Measurements from ENCODE around the gene LLGL2.
"Not testable (repeated sequence)": the region's sequence is repeated elsewhere in the genome, so short reads cannot be mapped to it uniquely, and the experiment has no call there.

Gene LLGL2, protein sequence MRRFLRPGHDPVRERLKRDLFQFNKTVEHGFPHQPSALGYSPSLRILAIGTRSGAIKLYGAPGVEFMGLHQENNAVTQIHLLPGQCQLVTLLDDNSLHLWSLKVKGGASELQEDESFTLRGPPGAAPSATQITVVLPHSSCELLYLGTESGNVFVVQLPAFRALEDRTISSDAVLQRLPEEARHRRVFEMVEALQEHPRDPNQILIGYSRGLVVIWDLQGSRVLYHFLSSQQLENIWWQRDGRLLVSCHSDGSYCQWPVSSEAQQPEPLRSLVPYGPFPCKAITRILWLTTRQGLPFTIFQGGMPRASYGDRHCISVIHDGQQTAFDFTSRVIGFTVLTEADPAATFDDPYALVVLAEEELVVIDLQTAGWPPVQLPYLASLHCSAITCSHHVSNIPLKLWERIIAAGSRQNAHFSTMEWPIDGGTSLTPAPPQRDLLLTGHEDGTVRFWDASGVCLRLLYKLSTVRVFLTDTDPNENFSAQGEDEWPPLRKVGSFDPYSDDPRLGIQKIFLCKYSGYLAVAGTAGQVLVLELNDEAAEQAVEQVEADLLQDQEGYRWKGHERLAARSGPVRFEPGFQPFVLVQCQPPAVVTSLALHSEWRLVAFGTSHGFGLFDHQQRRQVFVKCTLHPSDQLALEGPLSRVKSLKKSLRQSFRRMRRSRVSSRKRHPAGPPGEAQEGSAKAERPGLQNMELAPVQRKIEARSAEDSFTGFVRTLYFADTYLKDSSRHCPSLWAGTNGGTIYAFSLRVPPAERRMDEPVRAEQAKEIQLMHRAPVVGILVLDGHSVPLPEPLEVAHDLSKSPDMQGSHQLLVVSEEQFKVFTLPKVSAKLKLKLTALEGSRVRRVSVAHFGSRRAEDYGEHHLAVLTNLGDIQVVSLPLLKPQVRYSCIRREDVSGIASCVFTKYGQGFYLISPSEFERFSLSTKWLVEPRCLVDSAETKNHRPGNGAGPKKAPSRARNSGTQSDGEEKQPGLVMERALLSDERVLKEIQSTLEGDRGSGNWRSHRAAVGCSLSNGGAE

DNA sequence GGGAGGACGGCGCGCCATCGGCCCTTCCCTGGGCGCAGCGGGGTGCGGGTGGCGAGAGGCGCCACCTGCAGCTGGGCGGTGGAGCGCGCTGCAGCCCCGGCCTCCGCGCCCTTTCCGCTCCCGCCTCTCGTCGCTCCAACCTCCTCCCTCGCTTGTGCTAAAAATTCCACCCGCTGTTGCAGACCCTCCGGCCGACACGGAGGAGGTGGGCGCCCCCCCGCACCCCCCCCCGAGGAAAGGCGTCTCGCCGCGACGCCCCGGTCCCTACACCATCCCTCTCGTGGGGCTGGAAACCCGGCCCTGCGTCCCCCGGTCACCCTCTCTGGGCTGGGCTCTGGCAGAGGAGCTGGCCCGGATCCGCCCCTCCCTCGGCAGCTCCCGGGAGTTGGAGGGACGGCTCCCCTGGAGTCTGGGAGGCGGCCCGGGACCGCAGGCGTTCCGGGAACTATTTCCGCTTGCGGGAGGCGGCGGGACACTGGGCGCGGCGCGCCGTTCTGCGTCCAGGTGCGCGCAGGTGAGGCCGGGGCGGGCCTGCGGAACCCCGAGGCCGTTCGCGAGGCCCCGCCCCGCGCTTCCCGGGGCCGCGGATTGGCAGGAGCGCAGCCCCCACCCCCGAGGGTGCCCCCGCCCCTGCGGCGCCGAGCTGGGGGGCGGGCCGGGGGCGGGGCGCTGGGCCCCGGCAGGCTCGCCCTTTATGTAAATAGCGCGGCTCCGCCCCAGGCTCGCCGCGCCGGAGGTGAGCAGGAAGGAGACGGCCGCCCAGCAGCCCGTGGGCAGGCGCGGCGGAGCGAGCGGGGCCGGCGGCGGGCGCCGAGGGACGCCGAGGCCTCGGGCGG is at the start of gene LLGL2:
Gene LLGL2, plus strand, starts transcription at position 728 of the 836 bp plus-strand sequence. CDS start 17,730 bp downstream, outside the sequence.
- DNase-seq: no peak

DNA sequence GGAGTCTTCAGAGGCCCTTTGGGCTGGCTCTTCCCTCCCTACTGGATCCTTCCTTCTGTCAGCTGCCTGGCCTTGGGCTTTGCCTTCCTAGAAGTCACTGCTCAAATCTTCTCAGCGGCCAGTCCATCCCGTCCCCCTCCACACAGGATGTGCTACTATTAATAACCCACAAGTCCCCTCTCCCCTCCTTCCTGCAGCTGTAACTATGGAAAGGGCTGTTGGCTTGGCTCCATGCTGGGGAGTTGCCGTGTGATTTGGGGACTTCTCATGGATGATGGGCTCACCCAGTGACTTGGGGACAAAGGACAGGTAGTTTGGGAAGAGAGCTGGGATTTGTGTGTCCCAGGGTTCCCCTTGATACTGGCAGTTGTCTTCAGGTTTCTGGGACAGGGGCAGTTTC is 49.6 kb upstream of the LLGL2 start:
- DNase-seq: no peak

DNA sequence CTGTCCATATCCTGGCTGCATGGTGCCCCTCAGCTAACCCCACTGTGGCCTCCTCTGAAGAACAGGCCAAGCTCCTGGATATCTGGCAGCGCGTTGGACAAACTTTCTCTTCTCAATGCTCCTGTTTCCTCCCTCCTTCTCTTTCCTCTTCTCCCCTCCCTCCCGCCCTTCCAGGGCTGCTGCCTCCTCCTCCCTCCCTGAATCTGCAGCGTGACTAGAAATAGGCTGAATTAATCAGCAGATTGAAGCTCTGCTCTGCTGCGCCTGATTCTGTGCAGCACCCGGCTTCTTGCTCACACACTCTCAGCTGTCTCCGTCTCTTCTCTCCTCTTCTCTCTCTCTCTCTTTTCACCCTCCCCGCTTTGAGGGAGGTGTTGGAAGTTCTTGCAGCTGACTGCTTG is 49.2 kb upstream of the LLGL2 start:
- no peak for DNase-seq

DNA sequence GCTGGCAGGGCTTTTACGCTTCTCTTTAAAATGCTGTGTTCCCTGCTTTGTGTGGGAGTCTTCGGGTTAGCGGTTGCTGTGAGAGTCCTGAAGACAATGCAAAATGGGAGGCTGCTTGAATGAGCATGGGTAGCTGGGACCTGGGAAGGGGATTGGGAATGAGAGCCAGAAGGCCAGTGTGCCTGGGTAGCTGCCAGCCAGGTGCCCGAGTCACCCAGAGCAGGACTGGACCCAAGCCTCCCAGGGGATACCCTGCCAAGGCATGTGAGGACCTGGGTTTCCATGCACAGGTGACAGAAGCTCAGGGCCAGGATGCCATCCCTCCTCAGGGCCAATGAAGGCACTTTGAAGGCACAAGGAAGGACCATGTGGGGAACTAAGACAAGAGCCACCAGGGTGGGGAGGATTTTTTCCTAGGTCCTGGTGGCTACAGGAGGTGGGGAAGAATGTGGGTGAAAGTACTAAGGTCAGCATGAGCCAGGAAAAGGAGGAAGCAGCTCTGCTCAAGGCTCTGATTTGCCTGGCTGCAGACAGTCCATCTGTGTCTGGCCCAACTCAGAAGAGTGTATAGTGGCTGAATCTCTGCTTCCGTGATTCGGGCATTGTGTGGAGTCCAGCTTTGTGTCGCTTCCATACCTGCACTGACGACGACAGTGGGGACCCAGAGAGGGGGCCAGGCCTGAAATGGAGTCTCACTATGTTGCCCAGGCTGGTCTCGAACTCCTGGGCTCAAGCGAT is 48.6 kb upstream of the LLGL2 start:
- DNase-seq: no peak

DNA sequence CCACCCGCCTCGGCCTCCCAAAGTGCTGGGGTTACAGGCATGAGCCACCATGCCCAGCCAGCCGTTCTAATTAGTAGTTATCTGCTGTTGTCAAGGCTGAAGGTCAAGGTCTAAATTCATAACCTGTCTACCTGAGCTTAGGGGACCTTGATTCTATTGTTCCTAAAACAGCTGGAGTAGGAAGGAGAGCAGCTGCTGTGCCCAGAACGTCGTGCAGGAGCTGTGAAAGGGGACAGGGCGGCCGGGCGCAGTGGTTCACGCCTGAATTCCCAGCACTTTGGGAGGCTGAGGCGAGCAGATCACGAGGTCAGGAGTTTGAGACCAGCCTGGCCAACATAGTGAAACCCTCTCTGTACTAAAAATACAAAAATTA is 48.0 kb upstream of the LLGL2 start:
- not testable (repeated sequence) for DNase-seq

DNA sequence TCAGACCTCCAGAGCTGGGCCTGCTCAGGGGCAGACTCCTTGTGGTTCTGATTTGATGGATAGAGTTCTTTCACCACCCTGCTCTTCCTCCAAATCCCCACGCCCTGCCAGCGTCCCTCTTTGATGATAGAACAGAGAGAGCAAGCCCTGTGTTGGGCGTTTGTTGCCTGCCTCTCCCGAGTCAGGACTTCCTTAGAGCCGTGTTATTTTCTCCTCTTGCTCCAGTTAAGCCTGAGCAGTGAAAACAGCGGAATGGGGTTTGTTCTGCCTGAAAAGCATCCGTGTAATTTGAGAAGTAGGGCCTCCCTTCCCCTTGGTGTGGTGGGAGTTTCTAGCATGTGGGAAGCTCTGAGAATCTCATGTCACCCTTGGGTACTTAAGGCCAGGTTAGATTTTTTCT is 47.0 kb upstream of the LLGL2 start:
- DNase-seq: no peak

DNA sequence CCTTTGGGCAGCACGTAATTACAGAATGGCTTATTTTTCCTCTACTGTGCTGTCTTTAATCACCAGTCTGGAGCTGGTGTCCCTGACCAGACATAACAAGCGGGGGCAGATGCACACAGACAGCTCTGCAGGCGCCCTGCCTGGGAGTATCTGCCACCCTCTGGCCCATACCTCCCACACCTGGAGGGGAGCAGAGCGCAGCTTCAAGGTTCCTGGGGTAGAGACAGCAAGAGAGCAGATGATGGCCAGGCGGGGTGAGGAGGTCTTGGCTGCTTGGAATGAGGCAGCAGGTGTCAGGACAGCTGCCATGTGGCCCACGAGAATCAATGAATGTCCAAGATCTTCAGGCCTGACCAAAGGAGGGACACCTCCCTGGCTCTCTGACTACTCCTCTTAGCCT is 45.2 kb upstream of the LLGL2 start:
- no peak for DNase-seq

DNA sequence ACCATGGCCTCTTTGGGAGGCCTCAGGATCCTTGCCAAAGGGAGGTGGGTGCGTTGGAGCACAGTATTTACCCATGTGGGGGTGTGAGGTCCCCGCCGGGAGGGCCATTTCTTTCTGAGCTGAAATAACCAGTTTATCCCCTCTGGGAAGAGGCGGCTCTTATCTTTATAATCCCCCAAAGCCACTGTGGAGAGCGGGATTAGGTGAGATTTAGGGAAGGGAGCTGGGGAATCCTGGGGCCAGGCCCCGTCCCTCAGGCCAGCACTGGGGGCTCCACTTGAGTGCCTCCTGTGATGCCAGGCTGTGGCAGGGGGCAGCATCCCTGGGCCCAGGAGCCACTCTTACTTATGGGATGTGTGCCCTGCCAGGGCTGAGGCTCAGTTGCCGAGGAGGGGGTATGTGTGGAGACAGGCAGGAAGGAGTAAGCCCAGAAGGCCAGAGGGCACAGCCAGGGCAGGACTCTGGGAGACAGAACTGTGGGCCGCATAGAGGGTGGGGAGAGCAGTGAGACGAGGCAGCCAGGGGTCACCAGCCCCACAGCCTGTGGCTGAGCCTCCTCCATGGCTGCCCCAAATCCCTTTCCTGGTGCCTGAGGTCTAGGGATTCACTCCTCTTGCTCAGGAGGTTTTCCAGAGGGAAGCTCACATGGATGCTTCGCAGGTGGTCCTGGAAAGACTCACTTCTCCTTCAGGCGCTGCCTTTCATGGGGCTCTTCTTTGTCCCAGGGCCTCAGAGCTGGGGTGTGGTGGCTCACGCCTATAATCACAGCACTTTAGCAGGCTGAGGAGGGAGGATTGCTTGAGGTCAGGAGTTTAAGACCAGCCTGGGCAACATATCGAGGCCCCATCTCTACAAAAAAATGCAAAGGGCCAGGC is 44.1 kb upstream of the LLGL2 start:
- DNase-seq: no peak

DNA sequence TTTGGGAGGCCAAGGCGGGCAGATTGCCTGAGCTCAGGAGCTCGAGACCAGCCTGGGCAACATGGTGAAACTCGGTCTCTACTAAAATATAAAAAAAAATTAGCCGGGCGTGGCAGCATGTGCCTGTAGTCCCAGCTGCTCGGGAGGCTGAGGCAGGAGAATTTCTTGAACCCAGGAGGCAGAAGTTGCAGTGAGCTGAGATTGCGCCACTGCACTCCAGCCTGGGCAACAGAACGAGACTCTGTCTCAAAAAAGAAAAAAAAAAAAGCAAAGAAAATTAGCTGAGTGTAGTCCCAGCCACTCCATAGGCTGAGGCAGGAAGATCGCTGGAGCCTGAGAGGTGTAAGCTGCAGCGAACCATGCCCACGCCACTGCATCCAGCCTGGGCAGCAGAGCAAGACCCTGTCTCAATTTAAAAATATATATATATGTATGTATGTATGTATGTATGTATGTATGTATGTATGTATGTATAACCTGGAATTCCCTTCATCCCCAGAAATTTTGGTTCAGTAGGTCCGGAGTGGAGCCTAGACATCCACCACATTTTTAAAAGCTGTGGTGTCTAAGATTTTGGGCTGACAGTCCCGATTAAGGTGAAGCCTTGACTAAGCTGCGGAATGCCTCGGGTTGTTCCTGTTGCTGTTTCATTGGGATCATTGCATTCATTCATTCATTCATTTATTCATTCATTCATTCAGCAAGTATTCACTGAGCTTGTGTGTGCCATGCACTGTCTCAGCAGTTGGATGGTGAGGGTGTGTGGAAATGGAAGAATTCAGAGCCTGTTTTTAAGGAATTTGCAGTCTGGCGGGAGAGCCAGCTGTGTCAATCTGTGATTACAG is 43.2 kb upstream of the LLGL2 start:
- no peak for DNase-seq

DNA sequence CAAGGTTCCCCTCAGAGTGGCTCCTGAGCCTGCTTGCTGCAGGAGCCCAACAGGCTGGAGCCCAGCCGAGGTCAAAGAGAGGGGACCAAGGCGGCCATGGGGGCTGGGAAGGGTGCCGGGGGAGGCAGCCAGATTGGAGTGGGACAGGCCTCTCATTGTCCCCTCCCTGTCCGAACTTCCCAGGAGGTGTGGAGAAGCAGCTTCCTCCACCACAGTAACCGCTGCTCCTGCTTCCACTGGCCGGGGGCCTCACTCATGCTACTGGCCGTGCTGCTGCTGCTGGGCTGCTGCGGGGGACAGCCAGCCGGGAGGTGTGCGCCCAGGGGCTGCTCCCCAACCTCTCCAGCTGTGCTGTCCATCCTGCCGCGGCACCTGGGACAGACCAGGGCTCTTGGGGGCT is 39.8 kb upstream of the LLGL2 start:
- DNase-seq: no peak

DNA sequence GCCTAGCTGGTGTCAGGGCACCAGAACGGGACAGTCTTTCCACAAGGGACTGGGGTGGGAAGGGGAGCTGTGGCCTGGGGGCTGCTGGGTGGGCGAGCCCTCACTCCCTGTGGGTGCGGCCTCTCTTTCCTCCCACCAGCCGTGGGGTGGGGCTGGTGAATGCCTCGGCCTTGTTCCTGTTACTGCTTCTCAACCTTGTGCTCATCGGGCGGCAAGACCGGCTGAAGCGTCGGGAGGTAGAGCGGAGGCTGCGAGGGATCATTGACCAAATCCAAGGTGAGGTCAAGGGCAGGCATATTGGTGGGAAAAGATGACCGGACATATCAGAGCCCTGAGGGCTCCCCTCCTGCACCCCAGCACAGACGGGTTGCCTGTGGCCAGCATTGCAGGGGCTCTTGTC is 39.3 kb upstream of the LLGL2 start:
- no peak for DNase-seq

DNA sequence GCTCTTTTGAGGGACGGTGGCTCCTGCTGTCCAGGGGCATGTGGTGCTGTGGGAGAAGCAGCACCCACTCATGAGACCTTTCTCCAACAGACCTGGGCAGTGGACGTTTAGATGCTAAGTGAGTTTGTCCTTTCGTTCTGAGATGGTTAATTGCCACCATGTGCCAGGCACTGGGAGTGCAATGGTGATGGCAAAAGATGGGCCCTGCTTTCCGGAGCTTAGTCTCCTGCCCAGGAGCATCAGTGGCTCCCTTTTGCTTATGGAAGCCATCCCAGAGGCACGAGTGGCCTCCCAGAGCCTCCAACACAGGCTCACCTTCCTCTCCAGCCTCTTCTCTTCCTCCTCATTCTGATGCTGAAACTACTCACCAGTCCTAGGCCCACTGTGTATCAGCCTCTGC is 38.5 kb upstream of the LLGL2 start:
- DNase-seq: no peak

DNA sequence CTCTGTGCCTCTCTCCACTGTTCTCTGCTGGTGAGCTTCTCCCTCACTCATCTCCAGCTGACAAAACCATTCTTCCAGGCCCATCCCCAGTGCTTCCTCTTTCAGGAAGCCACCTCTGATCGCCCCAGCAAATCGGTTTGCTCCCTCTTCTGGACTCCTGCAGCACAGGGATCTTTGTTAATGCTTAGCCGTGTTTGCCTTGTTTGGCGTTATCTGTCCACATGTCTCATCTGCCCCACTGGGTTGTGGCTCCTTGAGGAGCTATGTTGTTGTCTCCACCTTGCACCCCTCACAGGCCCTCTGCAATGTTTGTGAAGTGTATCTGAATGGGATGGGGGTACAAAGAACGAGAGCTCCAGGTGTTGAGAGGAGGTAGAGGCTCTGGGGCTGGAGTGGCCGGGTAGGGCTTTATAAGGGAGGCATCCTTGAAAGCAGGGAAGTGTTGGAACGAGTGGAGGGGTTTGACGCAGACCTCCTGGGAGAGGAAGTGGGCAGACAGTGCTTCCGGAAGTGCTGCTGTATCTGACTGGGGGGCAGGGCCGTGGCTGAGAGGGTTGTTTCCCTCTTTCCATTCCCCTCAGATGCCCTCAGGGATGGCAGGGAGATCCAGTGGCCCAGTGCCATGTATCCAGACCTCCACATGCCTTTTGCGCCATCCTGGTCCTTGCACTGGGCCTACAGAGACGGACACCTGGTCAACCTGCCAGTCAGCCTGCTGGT is 38.0 kb upstream of the LLGL2 start:
- peak; percentile 39 for DNase-seq

DNA sequence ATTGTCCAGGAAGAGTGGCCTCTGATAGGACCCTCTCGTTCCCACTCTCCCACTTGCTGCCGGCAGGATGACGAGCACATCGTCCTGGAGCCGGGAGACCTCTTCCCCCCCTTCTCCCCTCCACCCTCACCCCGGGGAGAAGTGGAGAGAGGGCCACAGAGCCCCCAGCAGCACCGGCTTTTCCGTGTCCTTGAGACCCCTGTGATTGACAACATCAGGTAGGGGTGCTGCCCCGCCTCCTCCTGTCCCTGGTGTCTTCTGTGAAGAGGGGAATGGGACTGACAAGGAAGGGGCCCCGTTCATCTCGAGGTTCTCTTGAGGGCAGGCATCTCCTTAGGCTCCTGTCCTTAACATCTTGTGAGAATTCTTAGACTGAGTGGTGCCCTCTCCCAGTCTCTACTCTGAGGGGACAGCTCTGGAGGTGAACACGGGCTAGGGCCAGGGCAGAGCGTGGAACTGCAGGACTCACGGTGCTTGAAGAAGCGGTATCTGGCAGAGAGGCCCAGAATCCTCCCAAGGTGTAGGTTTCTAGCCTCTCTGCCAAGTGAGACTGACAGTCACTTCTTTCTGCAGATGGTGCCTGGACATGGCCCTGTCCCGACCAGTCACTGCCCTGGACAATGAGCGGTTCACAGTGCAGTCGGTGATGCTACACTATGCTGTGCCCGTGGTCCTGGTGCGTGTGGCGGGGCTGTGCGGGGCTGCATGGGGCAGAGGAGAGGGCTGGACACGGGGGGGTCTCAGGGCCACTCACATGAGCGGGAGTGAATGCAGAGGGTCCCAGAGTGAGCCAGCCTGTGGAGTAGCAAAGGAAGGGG is 36.6 kb upstream of the LLGL2 start:
- no peak for DNase-seq

DNA sequence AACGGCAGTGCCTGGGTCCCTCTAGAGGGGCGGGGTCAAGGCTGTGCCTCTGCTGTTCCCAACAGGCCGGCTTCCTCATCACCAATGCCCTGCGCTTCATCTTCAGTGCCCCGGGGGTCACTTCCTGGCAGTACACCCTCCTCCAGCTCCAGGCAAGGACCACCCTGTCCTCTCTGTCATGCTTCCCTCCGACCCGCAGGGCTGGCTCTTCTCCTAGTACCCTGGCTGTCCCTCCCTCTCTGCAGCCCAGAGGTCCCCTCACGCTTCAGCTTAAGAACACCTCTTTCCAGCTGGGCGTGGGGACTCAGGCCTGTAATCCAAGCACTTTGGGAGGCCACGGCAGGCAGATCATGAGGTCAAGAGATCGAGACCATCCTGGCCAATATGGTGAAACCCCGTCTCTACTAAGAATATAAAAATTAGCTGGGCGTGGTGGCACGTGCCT is 36.0 kb upstream of the LLGL2 start:
- no peak for DNase-seq

DNA sequence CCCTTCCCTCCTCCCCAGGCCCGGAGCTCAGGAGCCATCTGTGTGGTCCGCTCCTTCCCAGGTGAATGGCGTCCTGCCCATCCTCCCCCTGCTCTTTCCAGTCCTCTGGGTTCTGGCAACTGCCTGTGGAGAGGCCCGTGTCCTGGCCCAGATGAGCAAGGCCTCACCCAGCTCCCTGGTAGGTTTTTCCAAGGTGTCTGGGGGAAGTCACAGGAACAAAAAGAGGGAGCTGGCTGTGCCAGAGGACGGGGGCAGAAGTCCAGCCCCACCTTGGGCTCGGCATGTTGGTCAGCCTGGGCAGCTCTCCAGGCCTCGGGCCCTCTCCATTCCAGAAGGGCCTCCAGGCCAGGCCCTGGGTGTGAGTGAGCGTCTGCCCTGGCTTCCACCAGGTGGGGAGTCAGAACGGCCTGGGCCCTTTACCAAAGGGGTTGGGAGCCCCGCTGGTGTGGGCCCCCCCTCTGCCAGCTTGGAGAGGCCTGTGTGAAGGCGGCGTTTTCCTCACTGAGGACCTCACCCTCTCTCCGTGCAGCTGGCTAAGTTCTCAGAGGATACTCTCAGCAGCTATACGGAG is 35.2 kb upstream of the LLGL2 start:
- DNase-seq: no peak

DNA sequence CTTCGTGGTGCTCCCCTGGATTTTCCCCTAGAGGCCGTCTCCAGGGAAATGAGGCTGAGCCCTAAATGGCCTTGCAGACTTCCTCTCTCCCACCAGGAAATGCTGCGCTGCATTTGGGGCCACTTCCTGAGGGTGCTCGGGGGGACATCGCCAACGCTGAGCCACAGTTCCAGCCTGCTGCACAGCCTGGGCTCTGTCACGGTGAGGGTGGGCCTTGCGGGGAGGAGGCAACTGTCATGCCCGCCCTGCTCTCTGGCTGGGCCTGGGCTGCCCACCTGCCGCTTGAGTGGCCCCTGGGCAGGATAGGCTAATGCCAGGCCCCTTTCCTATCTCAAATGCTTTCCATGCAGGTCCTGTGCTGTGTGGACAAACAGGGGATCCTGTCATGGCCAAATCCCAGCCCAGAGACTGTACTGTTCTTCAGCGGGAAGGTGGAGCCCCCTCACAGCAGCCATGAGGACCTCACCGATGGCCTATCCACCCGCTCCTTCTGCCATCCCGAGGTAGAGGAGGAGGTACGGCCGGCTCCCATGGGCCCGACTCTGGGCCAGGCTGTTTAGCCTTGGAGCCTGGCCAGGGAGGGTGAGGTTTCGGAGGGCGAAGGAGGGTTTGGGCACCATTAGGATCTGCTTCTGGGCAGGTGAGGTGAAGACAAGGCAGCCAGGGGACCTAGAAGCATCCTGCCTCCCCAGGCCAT is 34.4 kb upstream of the LLGL2 start:
- DNase-seq: no peak

DNA sequence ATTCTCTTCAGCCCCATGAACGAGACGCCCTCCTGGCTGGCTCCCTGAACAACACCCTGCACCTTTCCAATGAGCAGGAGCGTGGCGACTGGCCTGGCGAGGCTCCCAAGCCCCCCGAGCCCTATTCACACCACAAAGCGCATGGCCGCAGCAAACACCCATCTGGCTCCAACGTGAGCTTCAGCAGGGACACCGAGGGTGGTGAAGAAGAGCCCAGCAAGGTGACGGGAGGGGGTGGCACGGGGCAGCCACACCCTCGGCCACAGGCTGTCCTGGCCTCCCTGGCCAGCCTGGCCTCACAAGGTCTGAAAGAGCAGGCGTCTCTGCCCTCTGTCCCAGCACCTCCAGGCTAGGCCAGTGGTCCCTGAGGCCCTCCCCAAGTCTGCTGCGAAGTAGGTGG is 33.8 kb upstream of the LLGL2 start:
- no peak for DNase-seq
